ENCODE results near the gene ARMH4.

ARMH4 gene

DNA sequence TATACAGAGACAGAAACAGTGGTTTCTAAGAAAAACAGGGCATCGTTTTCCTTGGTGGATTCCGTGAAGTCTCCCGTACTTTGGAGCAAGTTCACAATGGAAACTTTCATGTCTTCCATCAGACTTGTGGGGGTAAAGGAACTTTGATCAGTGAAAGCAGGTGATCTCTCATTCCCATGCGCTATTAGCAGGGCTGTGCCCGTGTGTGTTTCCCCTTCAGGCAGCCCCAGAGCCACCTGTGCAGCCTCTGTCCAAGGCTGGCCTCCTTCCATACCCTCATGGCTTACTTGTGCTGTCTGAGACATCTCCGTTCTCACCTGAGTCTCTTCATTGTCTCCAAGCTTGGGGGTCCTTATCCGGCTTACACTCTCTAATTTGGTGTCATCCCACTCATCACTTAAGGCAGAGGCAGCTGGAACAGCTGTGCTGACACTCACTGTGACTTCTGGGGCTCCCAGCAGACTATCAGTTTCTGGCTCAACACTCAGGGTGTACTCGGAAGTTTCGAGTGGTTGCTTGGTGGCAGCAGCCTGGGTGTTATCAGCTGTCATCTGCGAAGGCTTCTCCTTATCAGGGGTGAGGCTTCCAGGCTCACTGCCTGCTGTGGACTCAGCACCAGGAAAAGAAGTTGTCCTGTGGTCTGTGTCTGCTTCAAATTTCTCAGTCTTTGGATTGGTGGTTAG lies 13.8 kb downstream of the ARMH4 start:
- no peak overlapping the region for H3K9ac ChIP-seq (ENCODE audit: low read length)
- H3K4me1 ChIP-seq (ENCODE audit: control insufficient read depth, insufficient read depth, low read depth, low read length): peaks cover 2% of the 10 kb centered on the region
- no peak overlapping the region for H2BK15ac ChIP-seq (ENCODE audit: low read depth, poor library complexity, severe bottlenecking)
- no peak overlapping the region for H3K27ac ChIP-seq (ENCODE audit: low read length, poor library complexity, severe bottlenecking)
- no peak overlapping the region for H4K8ac ChIP-seq (ENCODE audit: low read length)
- H3K4me3 ChIP-seq (ENCODE audit: insufficient read depth in 1 of 2, low read depth in 1 of 2, low read length in 2 of 2): no peak overlapping the region
- no peak overlapping the region for H2AK5ac ChIP-seq (ENCODE audit: low read length, severe bottlenecking)
- H3K27me3 ChIP-seq (ENCODE audit: control insufficient read depth in 1 of 2, insufficient read depth in 1 of 2, low read length in 2 of 2): no peaks in the 10 kb centered on the region
- H3K9me3 ChIP-seq (ENCODE audit: control insufficient read depth, low read length): no peaks in the 10 kb centered on the region
- H3K23ac ChIP-seq (ENCODE audit: low read length in 2 of 2): no peak overlapping the region
- H3K79me1 ChIP-seq (replicated peaks; ENCODE audit: low read length, poor library complexity, severe bottlenecking): peaks cover 6% of the 10 kb centered on the region
- no peak overlapping the region for H4K91ac ChIP-seq (ENCODE audit: low read length)
- no peak overlapping the region for H2AFZ ChIP-seq (ENCODE audit: low read depth, low read length)
- H3K4ac ChIP-seq (ENCODE audit: low read depth in 1 of 2, low read length in 2 of 2): no peak overlapping the region
- no peak overlapping the region for H2BK5ac ChIP-seq (ENCODE audit: low read depth, low read length, poor library complexity, severe bottlenecking)
- H2BK12ac ChIP-seq (ENCODE audit: low read length in 2 of 2): no peak overlapping the region
- 67% methylated on average over 10 of the region's 10 CpGs for WGBS
- H3K18ac ChIP-seq (ENCODE audit: low read depth in 1 of 2, low read length in 2 of 2): no peak overlapping the region
- no peak overlapping the region for H2BK120ac ChIP-seq (ENCODE audit: low read depth, low read length)
- no peak overlapping the region for H3K14ac ChIP-seq (ENCODE audit: low read length in 2 of 2)
- no peak overlapping the region for H3K4me2 ChIP-seq (ENCODE audit: low read length, poor library complexity, severe bottlenecking)
- DNase-seq: no peak
- H3K36me3 ChIP-seq (ENCODE audit: control insufficient read depth in 1 of 2, insufficient read depth in 2 of 2, low read depth in 1 of 2, low read length in 2 of 2): peaks cover 9 to 10% of the 10 kb centered on the region in 2 experiments

DNA sequence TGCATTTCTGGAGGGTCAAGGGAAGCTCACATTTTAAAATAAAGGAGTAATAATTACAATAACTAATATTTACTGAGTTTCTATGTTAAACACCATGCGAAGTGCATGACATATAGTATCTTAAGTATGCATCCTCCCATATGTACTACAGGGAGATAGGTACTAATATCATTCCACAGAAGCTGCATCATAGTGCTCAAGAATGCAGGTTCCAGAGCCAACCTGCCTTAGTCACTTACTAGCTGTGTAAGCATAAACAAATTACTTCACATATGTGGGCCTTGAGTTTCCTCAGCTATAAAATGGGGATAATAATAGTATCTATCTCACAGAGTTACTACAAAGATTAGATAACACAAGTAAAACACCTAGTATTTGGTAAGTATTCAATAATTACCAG lies 18.3 kb downstream of the ARMH4 start:
- Histone ChIP-seq H3K23ac (ENCODE audit: low read length in 2 of 2) (no peak overlapping the region), H3K14ac (ENCODE audit: low read length in 2 of 2) (no peak overlapping the region), H3K9ac (ENCODE audit: low read length) (no peak overlapping the region), H2BK12ac (ENCODE audit: low read length in 2 of 2) (no peak overlapping the region), H4K91ac (ENCODE audit: low read length) (no peak overlapping the region), H3K4me1 (ENCODE audit: control insufficient read depth, insufficient read depth, low read depth, low read length) (peaks cover 4% of the 10 kb centered on the region), H2AFZ (ENCODE audit: low read depth, low read length) (no peak overlapping the region), H3K27ac (ENCODE audit: low read length, poor library complexity, severe bottlenecking) (no peak overlapping the region), H3K4ac (ENCODE audit: low read depth in 1 of 2, low read length in 2 of 2) (no peak overlapping the region), H3K9me3 (ENCODE audit: control insufficient read depth, low read length) (no peaks in the 10 kb centered on the region), H3K36me3 (ENCODE audit: control insufficient read depth in 1 of 2, insufficient read depth in 2 of 2, low read depth in 1 of 2, low read length in 2 of 2) (peaks cover 6 to 9% of the 10 kb centered on the region in 2 experiments), H3K4me3 (ENCODE audit: insufficient read depth in 1 of 2, low read depth in 1 of 2, low read length in 2 of 2) (no peak overlapping the region), H2BK15ac (ENCODE audit: low read depth, poor library complexity, severe bottlenecking) (no peak overlapping the region), H3K4me2 (ENCODE audit: low read length, poor library complexity, severe bottlenecking) (no peak overlapping the region), H2BK120ac (ENCODE audit: low read depth, low read length) (no peak overlapping the region), H3K79me1 (replicated peaks; ENCODE audit: low read length, poor library complexity, severe bottlenecking) (no peaks in the 10 kb centered on the region), H2AK5ac (ENCODE audit: low read length, severe bottlenecking) (no peak overlapping the region), H3K18ac (ENCODE audit: low read depth in 1 of 2, low read length in 2 of 2) (no peak overlapping the region), H4K8ac (ENCODE audit: low read length) (no peak overlapping the region), H3K27me3 (ENCODE audit: control insufficient read depth in 1 of 2, insufficient read depth in 1 of 2, low read length in 2 of 2) (no peaks in the 10 kb centered on the region), H2BK5ac (ENCODE audit: low read depth, low read length, poor library complexity, severe bottlenecking) (no peak overlapping the region)
- WGBS: 60% methylated on average over 1 of the region's 1 CpG
- peak; percentile 6 for DNase-seq

DNA sequence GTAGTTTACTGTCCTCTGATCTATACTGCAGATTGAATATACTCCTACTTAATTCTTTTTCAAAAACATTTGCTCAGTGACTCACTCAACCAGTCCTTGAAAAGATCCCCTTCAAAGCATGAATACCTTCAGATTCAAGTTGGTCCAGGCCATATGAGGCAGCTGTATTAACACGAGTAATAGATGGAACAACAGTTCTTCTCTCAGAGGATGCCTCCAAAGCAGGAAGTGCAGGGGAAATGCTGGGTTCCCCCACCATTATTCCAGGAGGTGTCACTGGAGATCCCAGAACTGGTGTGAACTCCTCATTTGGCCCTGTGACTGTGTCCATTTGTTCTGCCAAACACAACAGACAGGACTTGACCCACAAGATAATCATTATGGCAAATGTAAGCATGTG lies 20.6 kb downstream of the ARMH4 start:
- Histone ChIP-seq H4K8ac (ENCODE audit: low read length) (no peak overlapping the region), H3K18ac (ENCODE audit: low read depth in 1 of 2, low read length in 2 of 2) (no peak overlapping the region), H3K9me3 (ENCODE audit: control insufficient read depth, low read length) (no peaks in the 10 kb centered on the region), H3K4me1 (ENCODE audit: control insufficient read depth, insufficient read depth, low read depth, low read length) (peaks cover 4% of the 10 kb centered on the region), H3K36me3 (ENCODE audit: control insufficient read depth in 1 of 2, insufficient read depth in 2 of 2, low read depth in 1 of 2, low read length in 2 of 2) (no peaks in the 10 kb centered on the region), H3K4ac (ENCODE audit: low read depth in 1 of 2, low read length in 2 of 2) (no peak overlapping the region), H4K91ac (ENCODE audit: low read length) (no peak overlapping the region), H3K79me1 (replicated peaks; ENCODE audit: low read length, poor library complexity, severe bottlenecking) (no peaks in the 10 kb centered on the region), H2BK12ac (ENCODE audit: low read length in 2 of 2) (no peak overlapping the region), H3K27ac (ENCODE audit: low read length, poor library complexity, severe bottlenecking) (peak overlapping the region; percentile 47), H3K9ac (ENCODE audit: low read length) (no peak overlapping the region), H2AFZ (ENCODE audit: low read depth, low read length) (no peak overlapping the region), H2BK5ac (ENCODE audit: low read depth, low read length, poor library complexity, severe bottlenecking) (no peak overlapping the region), H3K14ac (ENCODE audit: low read length in 2 of 2) (no peak overlapping the region), H3K27me3 (ENCODE audit: control insufficient read depth in 1 of 2, insufficient read depth in 1 of 2, low read length in 2 of 2) (no peaks in the 10 kb centered on the region), H3K4me2 (ENCODE audit: low read length, poor library complexity, severe bottlenecking) (no peak overlapping the region), H2BK15ac (ENCODE audit: low read depth, poor library complexity, severe bottlenecking) (no peak overlapping the region), H3K4me3 (ENCODE audit: insufficient read depth in 1 of 2, low read depth in 1 of 2, low read length in 2 of 2) (no peak overlapping the region), H3K23ac (ENCODE audit: low read length in 2 of 2) (no peak overlapping the region), H2AK5ac (ENCODE audit: low read length, severe bottlenecking) (peak overlapping the region; percentile 66), H2BK120ac (ENCODE audit: low read depth, low read length) (no peak overlapping the region)
- WGBS: 57% methylated on average over 1 of the region's 1 CpG
- no peak for DNase-seq

DNA sequence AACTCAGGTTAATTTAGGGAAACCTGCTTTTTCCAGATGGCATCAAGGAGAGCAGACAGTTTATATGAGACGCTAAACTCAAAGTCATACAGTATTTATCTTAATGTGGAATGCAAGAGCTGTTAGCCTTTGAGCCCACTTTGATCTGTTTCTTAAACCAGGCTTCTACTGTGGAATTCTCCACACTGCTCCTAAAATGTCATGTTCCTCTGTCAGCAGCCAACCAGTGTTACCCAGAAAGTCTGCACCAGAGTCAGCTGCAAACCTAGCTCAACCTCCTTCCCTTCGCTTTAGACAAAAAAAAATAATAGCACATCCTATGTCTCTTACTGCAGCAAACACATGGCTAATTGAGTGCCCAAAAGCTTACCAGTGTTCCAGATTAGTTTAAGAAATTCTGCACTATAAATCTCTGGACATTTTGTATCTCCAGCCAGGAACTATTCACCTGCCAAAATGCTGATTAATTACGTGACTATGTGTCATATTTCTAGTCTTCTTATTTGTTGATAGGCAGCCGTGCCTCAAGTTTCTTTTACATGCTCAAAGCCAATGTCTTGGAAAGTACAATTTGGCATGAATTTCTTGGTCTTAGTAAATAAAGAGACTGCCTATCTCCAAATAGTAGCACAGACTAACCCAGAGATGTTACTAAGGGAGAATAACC lies 21.8 kb downstream of the ARMH4 start:
- H2BK15ac ChIP-seq (ENCODE audit: low read depth, poor library complexity, severe bottlenecking): no peak overlapping the region
- no peak overlapping the region for H3K4me2 ChIP-seq (ENCODE audit: low read length, poor library complexity, severe bottlenecking)
- no peak overlapping the region for H3K18ac ChIP-seq (ENCODE audit: low read depth in 1 of 2, low read length in 2 of 2)
- no peak overlapping the region for H3K27ac ChIP-seq (ENCODE audit: low read length, poor library complexity, severe bottlenecking)
- WGBS: over 99% methylated on average over 3 of the region's 4 CpGs
- H3K9me3 ChIP-seq (ENCODE audit: control insufficient read depth, low read length): peaks cover 6% of the 10 kb centered on the region
- H2AK5ac ChIP-seq (ENCODE audit: low read length, severe bottlenecking): no peak overlapping the region
- H4K91ac ChIP-seq (ENCODE audit: low read length): no peak overlapping the region
- no peaks in the 10 kb centered on the region for H3K79me1 ChIP-seq (replicated peaks; ENCODE audit: low read length, poor library complexity, severe bottlenecking)
- no peak overlapping the region for H2BK5ac ChIP-seq (ENCODE audit: low read depth, low read length, poor library complexity, severe bottlenecking)
- no peaks in the 10 kb centered on the region for H3K27me3 ChIP-seq (ENCODE audit: control insufficient read depth in 1 of 2, insufficient read depth in 1 of 2, low read length in 2 of 2)
- no peak overlapping the region for H3K23ac ChIP-seq (ENCODE audit: low read length in 2 of 2)
- H3K4ac ChIP-seq (ENCODE audit: low read depth in 1 of 2, low read length in 2 of 2): no peak overlapping the region
- H3K14ac ChIP-seq (ENCODE audit: low read length in 2 of 2): no peak overlapping the region
- H2BK120ac ChIP-seq (ENCODE audit: low read depth, low read length): no peak overlapping the region
- H2BK12ac ChIP-seq (ENCODE audit: low read length in 2 of 2): no peak overlapping the region
- H4K8ac ChIP-seq (ENCODE audit: low read length): no peak overlapping the region
- H3K4me3 ChIP-seq (ENCODE audit: insufficient read depth in 1 of 2, low read depth in 1 of 2, low read length in 2 of 2): no peak overlapping the region
- peaks cover 0 to 5% of the 10 kb centered on the region in 2 experiments for H3K36me3 ChIP-seq (ENCODE audit: control insufficient read depth in 1 of 2, insufficient read depth in 2 of 2, low read depth in 1 of 2, low read length in 2 of 2)
- no peak for DNase-seq
- H2AFZ ChIP-seq (ENCODE audit: low read depth, low read length): no peak overlapping the region
- no peak overlapping the region for H3K9ac ChIP-seq (ENCODE audit: low read length)
- H3K4me1 ChIP-seq (ENCODE audit: control insufficient read depth, insufficient read depth, low read depth, low read length): peaks cover 4% of the 10 kb centered on the region
